HG03060 (cell line): ENCODE measurements around the gene IGFBP1.
"Not testable (repeated sequence)": the region's sequence is repeated elsewhere in the genome, so short reads cannot be mapped to it uniquely, and the experiment has no call there.

Experiments
- ATAC-seq: cut with Tn5 transposase; IDR thresholded peaks from one replicate; pipeline ENCODE4 v1.9.1; 2021; ENCODE audit warnings: low read depth, moderate number of reproducible peaks; ENCODE audit not compliant: unreplicated experiment

Gene IGFBP1

DNA sequence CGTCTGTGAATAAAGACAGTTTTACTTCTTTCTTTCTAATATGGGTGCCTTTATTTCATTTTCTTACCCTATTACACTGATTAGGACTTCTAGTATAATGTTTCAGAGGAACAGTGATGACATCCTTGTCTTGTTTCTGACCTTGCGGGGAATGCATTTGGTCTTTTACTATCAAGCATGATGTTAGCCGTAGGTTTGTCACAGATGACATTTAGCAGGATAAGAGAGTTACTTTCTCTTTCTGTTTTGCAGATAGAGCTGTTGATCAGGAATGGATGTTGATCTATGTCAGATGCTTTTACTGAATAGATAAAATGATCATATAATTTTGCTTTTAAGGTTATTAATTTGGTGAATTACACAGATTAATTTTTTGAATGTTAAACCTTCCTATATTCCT lies 39.4 kb downstream of the IGFBP1 start:
- no peak for ATAC-seq

DNA sequence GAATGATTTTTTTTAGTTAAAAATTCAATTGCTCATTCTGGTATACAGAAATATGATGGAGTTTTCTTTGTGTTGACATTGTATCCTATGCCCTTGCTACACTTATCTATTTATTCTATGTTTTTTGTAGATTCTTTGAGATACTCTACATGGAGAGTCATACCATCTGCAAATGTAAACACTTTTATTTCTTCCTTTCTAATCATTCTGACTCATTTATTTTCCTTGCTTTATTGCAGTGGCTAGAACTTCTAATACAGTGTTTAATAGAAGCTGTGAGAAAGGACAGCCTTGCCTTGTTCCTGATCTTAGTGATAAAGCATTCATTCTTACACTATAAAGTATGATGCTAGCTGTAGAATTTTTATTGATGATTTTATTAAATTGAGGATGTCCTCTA lies 42.7 kb downstream of the IGFBP1 start:
- no peak for ATAC-seq

DNA sequence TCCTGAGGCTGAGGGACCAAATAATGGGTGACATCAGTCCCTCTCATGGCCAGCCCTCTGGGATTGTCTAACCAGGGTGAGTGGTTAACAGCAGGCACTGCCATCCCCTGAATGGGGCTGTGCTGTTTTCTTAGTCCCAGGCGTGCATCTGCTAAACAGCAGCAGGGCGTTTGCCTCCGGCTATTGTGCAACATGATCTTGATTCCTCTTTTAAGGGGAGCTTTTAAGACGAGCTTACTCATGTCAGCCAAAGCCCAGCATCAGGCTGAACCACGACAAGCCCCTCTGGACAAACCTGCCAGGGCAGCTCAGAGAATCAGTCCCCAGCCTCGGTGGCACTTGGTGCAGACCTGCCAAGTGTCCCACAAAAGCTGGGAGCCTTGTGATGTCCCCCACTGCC lies 49.0 kb downstream of the IGFBP1 start:
- ATAC-seq: no peak

DNA sequence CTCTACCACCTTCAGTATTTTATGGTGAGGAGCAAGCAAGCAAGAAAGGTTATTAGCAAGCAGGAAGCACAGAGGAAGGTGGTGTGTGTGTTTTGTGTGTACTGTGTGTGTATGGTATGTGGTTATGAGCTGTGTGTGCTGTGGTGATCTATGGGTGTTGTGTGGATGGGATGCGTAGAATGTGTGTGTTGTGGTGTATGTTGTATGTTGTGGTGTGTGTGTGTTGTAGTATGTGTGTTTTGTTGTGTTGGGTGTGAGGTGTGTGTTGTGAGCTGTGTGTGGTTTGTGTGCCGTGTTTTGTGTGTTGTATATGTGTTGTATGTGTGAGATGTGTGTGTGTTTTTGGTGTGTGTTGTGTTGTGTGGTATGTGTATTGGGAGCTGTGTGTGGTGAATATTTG lies 49.6 kb downstream of the IGFBP1 start:
- no peak for ATAC-seq

DNA sequence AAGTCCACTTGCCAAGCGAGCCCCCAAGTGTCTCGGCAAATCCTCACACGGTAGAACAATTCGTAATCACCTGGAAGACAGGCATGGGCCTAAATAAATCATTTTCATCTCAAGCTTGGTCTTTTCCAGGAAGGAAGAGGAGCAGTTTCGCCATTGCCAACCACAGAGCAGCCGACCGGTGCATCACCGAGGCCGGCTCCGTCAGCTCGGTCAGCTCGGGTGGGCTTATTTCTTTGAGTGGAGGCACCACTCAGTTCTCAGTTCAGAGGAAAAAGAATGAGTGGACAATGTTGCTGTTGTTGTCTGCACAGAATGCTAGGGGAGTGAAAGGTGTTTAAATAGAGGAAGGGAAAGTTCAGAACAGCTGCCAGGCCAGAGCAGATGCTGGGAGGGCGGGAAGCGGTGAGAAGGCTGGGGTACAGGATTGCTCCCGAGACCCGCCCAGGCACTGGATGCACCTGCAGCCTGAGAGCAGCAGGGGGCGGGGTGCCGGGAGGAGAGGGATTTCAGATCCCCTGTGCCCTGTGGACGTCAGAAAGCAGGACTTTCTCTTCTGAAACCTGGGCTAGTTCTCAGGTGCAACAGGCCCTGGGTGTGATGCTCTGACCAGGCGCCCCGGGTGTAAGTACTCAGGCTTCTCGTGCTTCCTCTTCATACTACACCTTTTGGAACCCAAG lies 50.5 kb downstream of the IGFBP1 start:
- no peak for ATAC-seq

DNA sequence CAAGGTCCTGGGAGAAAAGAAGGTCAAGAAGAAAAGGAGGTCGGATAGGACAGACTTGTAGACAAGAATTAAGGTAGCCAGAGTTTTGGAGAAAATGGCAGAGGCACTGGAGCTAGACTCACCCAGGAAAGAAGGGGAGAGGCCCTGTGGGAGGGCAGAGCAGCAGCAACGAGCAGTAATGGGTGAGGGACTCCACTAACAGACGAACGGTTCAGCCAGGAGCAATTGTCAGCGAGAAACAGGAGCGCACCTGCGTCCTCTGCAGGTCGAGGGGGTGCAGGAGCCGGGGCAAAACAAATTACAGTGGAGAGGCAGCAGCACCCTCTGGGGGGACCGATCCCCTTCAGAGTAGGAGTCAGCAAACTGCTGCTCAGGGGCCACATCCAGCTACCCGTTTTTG lies 51.3 kb downstream of the IGFBP1 start:
- ATAC-seq: no peak

DNA sequence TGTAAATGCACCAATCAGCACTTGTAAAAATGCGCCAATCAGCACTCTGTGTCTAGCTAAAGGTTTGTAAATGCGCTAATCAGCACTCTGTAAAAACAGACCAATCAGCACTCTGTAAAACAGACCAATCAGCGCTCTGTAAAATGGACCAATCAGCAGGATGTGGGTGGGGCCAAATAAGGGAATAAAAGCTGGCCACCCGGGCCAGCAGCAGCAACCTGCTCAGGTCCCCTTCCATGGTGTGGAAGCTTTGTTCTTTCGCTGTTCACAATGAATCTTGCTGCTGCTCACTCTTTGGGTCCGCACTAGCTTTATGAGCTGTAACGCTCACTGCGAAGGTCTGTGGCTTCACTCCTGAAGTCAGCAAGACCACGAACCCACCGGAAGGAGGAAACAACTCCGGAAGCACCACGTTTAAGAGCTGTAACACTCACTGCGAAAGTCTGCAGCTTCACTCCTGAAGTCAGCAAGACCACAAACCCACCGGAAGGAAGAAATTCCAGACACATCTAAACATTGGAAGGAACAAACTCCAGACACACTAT lies 52.0 kb downstream of the IGFBP1 start:
- not testable (repeated sequence) for ATAC-seq

DNA sequence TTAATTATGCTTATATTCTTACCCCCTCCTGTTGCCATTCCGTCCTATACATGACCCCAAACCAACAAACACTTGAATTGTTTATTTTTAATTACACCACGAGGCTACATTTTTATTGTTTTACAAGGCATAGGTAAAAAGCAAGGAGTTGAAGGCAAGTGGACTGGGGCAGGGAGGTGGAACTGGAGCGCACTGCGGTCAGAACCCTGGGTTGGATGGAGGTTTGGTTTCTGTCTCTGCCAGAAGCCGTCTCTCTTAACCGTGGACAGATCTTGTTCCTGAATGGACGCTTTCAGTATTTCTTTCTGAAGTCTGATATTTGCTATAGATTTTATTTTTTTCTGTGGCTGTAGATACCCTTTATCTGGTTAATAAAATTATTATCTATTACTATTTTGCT lies 52.7 kb downstream of the IGFBP1 start:
- no peak for ATAC-seq
